AG08396 (cell line): ENCODE measurements around the gene CENPX.
"Not testable (repeated sequence)": the region's sequence is repeated elsewhere in the genome, so short reads cannot be mapped to it uniquely, and the experiment has no call there.

Experiments
- DNase-seq: peaks from one replicate; pipeline ENCODE4 v3.0.0; 2012; ENCODE audit warnings: low spot score, mixed read lengths

CENPX gene

DNA sequence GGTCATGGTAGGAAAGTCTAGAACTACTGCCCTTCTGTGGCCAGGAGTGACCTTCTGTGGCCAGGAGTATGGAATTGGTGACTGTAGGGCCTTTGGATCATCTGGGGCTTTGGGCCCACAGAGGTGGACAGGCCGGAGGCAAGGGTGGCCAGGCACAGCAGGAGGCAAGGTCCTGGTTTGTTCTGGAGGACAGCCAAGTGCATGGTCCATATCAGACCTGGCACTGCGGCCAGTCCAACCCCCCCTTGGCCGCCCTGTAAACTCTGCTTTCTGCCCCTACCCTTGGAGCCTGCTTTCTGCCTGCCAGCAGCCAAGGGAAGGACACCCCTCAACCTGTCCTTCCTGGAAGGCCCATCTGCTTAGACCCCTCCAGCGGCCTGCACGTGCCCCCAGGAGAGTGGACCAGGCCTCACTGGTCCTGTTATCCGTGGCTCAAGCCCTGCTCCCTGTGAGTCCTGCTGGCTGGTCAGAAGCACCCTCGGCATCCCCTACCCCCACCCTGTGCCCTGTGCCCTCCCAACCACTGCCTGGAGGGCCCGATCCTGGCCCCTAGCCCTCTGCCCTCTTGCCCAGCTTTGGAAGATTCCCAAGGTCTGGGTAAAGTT lies 17.1 kb upstream of the CENPX start:
- DNase-seq: no peak

DNA sequence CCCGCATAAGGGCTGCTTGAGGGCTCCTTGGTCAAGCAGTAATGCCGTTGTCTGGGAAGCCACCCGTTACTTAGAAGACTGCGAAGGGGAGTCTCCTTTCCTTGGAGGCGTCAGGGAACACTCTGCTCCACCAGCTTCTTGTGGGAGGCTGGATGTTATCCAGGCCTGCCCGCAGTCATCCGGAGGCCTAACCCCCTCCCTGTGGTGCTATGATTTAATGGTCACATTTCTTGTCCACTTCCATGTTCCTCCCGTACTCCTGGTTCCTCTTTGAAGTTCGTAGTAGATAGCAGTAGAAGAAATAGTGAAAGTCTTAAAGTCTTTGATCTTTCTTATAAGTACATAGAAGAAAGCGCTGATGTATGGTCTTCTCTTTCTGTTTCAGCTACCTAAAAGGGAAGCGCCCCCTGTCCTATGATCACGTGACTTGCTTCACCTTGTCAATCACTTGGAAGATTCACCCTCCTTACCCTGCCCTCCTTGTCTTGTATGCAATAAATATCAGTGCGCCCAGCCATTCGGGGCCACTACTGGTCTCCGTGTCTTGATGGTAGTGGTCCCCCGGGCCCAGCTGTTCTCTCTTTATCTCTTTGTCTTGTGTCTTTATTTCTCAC lies 16.2 kb upstream of the CENPX start:
- DNase-seq: not testable (repeated sequence)

- DNase-seq: no peak
Measured at GRCh38 chr17:82037889-82038195, 15.2 kb upstream of the CENPX start.

DNA sequence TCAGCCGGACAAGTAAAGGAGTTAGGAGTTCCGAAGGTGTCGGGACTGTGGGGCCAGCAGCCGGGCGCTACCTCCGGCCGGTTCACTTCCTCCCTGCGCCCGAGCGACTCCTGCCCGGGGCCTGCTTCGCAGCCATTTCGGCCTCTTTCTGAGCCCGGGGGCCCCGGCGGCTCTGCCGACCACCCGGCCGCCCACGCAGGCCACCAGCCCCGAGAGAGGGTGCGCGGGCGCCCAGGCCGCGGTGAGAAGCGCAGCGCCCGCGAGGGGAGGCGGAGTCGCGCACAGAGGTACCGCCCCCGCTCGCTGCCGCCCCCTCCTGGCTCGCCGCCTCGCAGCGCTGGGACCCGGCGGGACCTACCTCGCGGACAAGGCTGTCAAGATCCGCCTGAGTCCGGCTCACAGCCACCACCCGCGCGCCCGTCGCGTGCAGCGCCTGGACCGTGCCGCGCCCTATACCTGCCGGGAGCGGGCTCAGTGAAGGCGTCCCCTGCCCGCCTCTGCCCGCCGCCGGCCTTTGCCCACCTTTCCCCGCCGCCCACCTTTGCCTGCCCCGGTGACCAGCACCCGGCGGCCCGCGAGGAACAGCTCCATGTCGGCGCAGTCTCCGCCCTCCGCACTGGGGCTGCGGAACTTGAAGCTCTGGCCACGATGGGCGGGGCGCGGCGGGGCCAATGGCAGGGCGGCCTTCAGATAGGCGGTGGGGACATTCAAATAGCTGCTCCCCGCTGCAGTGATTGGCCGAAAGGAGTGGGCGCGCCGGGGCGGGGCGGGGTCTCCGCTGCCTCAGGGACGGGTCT lies 14.6 kb upstream of the CENPX start, which contains the start of gene DCXR:
TSS of gene DCXR (minus strand) at position 606 of the 797 bp plus-strand sequence. CDS start at position 591, 15 bp downstream.
- DNase-seq: peak; percentile 98

DNA sequence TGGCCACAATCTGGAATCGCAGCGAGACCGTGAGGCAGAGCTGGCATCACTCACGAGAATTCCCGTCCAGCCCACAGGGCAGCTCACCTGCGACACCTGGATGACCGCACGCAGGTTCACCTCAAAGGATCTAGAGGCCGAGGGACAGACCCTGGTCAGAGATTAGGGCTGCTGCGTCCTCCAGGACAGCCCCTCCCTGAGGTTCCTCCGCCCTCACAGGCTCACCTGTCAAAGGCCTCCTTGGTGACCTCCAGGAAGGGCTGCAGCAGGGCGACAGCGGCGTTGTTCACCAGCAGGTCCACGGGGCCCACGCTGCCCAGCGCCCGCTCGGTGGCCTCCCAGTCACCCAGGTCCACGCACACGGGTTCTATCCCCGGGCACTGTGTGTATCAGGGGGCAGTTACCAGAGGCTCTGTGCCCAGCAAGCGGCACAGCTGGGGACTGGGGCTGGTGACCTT lies 14.0 kb upstream of the CENPX start:
- DNase-seq: no peak

DNA sequence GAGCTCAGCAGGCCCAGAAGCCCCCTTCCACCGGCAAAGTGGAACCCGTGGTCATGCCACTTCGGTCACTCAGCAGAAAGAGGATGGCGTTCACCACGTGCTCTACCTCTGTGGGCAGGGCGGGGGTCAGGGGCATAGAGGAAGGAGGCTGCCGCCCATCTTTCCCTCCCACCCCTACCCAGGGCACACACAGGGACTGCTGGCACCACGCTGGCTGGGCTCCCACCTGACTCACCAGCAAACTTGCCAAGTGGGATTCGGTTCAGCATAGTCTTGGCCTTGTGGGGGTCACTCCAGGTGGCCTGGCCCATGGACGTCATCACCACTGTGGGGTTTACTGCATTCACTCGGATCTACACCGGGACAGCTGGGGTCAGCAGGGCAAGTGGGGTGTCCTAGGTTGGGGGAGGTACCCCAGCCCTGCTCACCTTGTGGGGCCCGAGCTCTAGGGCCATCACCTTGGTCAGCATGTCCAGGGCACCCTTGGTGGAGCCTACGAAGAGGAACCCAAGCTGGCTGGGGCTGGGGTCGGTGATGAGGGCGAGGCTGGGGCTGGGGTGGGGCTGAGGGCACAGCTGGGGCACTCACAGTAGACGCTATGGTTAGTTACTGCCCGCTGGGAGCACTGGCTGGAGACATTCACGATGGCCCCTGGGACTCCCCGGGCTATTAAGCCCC lies 13.4 kb upstream of the CENPX start:
- no peak for DNase-seq

GRCh38 chr17:82035488-82035887 lies 12.8 kb upstream of the CENPX start:
- DNase-seq: no peak

GRCh38 chr17:82034371-82035011 lies 11.8 kb upstream of the CENPX start:
- no peak for DNase-seq

- no peak for DNase-seq
Measured at GRCh38 chr17:82033359-82034085, 10.8 kb upstream of the CENPX start.

GRCh38 chr17:82031885-82032627 lies 9.4 kb upstream of the CENPX start:
- DNase-seq: no peak

DNA sequence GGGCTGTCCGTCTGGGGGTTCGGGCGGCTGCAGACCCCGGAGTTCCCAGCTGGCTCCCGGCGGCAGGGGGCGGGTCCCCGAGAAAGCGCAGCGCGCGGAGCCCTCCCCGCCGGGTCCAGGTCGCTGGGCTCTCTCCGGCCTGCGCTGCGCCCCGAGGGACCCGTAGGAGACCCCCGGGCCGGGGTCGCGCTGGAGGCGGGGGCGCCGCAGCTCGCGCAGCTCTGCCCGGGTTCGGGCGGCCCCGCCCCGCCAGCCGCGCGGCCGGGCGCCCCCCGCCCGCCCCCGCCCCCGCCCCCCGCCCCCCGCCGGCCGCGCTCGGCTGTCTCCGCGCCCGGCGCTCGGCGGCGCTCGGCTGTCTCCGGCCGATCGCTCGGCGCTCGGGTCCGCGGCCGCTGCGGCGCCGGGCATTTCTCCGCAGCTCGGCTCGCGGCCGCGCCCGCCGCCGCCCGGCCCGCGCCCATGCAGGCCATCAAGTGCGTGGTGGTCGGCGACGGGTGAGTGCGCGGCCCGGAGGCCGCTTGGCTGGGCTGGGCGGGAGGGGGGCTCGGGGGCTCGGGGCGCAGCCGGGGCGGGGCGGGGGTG lies 8.7 kb upstream of the CENPX start, which contains the start of gene RAC3:
TSS of gene RAC3 (plus strand) at position 376 of the 582 bp plus-strand sequence. CDS start at position 460, 84 bp downstream.
- peak; percentile 79 for DNase-seq

GRCh38 chr17:82030470-82031302 lies 8.0 kb upstream of the CENPX start:
- DNase-seq: peak; percentile 95

- DNase-seq: no peak
Measured at GRCh38 chr17:82029990-82030469, 7.4 kb upstream of the CENPX start.

DNA sequence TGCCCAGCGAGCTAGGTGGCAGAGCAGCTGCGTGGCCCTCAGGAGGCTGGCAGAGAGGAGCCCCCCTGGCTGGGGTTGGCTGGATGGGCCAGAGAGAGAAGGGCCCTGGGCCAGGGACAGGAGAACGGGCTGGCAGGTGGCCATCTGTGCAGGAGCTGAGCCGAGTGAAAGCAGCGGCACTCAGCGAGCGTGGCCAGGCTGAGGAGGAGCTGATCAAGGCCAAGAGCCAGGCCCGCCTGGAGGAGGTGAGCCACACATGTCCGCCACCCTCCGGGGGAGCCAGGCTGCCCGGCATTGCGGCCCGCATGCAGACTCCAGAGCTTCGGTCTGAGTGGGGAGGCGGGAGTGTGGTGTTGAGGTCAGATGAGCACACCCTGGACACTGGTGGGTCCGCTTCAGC lies 6.7 kb upstream of the CENPX start:
- DNase-seq: no peak

DNA sequence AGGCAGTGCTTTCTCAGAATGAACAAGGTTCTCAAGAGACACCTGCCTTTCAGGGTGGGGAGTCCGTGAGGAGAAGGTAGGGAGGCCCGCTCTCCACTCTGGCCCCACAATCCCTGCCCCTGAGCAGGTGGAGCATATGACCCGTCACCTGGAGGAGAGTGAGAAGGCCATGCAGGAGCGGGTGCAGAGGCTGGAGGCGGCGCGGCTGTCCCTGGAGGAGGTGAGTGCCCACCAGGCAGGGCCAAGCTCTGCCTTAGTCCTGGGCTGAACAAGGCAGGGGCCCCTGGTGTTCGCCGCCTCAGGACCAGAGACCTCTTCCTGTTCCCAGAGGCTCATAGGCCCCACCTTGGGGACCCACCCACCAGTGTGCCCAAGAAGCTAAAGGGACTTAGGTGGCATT lies 6.3 kb upstream of the CENPX start:
- DNase-seq: no peak

GRCh38 chr17:82028246-82028645 lies 5.6 kb upstream of the CENPX start:
- no peak for DNase-seq

- no peak for DNase-seq
Measured at GRCh38 chr17:82025401-82026107, 2.9 kb upstream of the CENPX start.

- no peak for DNase-seq
Measured at GRCh38 chr17:82024859-82025258, 2.2 kb upstream of the CENPX start.
